Fibroblast of peridontal ligament (primary cell): ENCODE measurements around the gene NKPD1.
"Not testable (repeated sequence)": the region's sequence is repeated elsewhere in the genome, so short reads cannot be mapped to it uniquely, and the experiment has no call there.

Source experiments
- DNase-seq: peaks from one replicate; pipeline ENCODE4 v3.0.0-alpha.2; 2010; ENCODE audit errors: extremely low read depth

Gene NKPD1

GRCh38 chr19:45118591-45119355 lies 42.0 kb downstream of the NKPD1 start:
- DNase-seq, result not testable (repeated sequence)

- DNase-seq, result no peak
These were observed 42.7 kb downstream of the NKPD1 start for GRCh38 chr19:45118106-45118505.

GRCh38 chr19:45117671-45118070 lies 43.1 kb downstream of the NKPD1 start:
- DNase-seq, result no peak

GRCh38 chr19:45117167-45117594 lies 43.6 kb downstream of the NKPD1 start:
- DNase-seq, result no peak

GRCh38 chr19:45115809-45116615 lies 44.8 kb downstream of the NKPD1 start:
- no peak for DNase-seq

- DNase-seq, result no peak
These were observed 46.7 kb downstream of the NKPD1 start for GRCh38 chr19:45114116-45114515.

- DNase-seq, result no peak
These were observed 47.2 kb downstream of the NKPD1 start for GRCh38 chr19:45113628-45114027.

GRCh38 chr19:45112111-45112827 lies 48.5 kb downstream of the NKPD1 start:
- no peak for DNase-seq
